NCI-H2196 treated with DMSO at 0.1 percent for 48 hours (cell line): ENCODE results near the gene NT5C1B.

Experiments
- DNase-seq: peaks from one replicate; lab custom pipeline; 2025; ENCODE audit not compliant: unreplicated experiment; lab: John Stamatoyannopoulos, UW

NT5C1B gene

GRCh38 chr2:18551623-18552022 is 37.7 kb downstream of the NT5C1B start:
- no peak for DNase-seq

- no peak for DNase-seq
These were observed 38.2 kb downstream of the NT5C1B start for GRCh38 chr2:18551169-18551568.

DNA sequence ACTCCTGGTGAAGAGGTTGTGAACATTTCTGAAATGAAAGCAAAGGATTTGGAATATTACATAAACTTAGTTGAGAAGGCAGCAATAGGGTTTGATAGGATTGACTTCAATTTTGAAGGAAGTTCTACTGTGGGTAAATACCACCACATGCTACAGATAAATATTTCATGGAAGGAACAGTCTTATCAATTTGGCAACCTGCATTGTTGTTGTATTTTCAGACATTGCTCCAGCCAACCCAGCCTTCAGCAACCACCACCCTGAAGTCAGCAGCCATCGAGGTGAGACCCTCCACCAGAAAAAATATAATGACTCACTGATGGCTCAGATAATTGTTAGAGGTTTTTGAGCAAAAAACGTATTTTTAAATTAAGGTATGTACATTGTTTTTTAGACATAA is 38.9 kb downstream of the NT5C1B start:
- no peak for DNase-seq

DNA sequence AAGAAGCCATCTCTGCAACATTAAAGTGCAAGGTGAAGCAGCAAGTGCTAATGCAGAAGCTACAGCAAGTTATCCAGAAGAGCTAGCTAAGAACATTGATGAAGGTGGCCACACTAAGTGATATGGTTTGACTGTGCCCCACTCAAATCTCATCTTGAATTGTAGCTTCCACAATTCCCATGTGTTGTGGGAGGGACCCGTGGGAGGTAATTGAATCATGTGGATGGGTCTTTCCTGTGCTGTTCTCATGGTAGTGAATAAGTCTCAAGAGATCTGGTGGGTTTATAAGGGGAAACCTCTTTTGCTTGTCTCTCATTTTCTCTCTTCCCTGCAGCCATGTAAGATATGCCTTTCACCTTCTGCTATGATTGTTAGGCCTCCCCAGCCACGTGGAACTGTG is 40.3 kb downstream of the NT5C1B start:
- DNase-seq: no peak

DNA sequence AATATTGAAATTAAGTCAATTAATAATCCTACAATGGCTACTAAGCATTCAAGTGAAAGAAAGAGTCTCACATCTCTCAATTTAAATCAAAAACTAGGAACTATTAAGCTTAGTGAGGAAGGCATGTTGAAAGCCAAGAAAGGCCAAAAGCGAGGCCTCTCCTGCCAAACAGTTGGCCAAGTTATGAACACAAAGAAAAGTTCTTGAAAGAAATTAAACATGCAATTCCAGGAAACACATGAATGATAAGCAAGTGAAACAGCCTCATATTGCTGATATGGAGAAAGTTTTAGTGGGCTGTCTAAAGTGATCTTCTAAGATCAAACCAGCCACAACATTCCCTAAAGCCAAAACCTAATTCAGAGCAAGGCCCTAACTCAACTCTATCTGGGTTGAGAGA is 40.7 kb downstream of the NT5C1B start:
- DNase-seq: no peak

- DNase-seq: peak; percentile 30
These were observed 42.8 kb downstream of the NT5C1B start for GRCh38 chr2:18546567-18546966.

DNA sequence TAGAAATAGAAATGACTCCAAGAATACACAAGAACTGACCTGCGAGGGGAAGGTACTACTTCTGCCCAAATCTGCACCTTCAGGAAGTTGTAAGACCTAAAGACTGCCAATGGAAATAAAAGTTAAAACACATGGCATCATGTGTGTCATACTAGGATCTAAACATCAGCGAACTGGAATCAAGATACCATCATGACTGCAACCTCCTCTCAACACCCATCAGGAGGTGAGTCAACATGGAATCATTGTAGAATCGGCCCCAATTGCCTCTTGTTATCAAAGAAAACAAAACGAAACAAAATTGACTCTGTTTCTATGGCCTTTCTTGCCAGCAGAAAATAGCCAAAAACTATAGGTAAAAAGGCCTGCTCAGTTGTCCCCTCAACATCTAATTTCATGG is 44.0 kb downstream of the NT5C1B start:
- DNase-seq: no peak

DNA sequence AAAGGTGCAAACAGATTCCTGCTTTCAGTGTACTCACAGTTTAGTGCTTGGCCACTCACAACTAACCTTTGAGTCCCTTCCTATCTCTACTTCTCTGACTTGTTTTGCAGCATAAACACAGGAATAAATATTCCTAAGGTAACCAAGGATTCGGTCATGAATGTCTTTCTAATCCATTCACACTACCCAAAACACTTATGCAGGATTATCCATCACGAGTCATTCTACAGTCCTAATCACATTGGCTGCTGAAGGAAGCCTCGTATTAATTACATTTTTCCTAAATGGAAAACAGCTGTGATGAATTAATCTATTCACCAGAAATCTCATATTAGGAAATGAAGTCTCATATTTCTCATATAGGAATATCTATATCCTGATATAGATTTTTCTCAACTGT is 45.2 kb downstream of the NT5C1B start:
- no peak for DNase-seq

- DNase-seq: no peak
These were observed 48.5 kb downstream of the NT5C1B start for GRCh38 chr2:18540872-18541271.

- no peak for DNase-seq
These were observed 52.7 kb downstream of the NT5C1B start for GRCh38 chr2:18536697-18537096.

GRCh38 chr2:18536100-18536499 is 53.3 kb downstream of the NT5C1B start:
- DNase-seq: no peak

DNA sequence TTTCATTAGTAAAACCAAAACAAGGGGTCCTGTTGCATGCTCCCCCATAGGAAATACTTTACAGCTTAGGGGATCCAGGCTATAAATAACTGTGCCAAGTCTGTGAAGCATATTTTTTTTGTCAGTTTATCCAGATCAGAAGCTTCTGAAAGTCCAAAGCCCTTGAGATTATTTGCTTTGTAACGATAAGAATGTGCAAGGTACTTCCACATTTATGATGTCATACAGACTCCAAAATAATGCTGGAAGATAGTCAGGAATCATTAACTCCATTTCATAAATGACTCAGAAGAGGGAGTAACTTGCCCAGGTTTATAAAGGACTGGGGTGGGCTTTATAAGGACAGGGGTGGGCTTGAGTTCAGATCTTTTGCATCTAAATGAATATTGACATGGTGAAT is 58.2 kb downstream of the NT5C1B start:
- no peak for DNase-seq

DNA sequence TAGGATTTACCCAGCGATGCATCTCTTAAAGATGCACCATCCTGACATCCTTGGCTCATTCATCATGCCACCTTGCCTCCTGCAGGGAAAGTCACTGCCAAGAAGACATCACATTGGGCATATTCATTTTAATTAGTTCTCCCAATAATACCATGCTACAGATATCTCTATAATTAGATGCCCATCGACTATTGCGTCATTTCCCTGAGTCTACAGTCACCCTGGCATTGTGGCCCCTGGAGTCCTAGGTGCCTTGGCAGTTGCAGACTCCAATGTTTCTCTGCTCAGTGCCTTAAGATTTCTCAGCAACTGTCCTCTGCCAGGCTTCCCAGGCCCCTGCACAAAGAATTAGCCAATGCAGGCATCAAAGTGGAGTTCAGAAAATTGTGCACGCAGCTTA is 61.5 kb downstream of the NT5C1B start:
- no peak for DNase-seq

GRCh38 chr2:18527326-18527725 is 62.0 kb downstream of the NT5C1B start:
- DNase-seq: no peak

DNA sequence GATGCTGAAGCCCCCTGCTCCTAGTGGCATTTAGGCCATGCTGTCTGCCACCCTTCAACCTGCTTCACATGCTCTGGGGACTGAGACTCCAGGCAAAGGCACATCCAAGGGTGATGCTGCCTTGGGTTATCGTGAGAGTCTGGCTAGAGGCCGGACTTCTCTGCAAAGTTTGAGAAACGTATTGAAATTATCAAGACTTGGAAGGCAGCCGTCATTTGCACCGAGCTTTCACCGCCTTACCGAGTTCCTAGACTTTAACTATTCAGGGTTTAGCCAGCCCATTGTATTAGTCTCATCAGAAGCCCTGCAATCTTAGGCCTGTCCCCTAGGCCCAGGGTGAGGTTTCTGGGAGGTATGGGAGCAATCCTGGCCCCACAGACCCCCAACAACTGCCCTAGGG is 62.9 kb downstream of the NT5C1B start:
- no peak for DNase-seq

DNA sequence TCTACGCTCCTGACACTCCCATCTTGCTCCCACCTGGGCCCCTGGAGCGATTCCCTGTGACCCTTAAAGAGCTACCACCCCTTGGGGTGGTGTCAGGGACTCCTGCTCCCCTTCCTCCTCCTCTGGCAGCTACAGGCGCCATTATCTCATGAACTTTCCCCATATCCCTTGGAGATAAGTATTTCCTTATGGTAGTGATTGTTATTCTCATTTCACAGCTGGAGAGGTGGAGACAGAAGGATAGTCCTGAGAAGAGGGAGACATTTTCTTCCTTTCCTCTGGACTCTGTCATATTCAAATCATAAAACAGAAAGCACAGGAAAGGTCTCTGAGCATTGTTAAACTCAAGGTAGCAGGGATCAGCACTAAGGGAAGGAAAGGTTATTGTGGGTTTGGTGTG is 63.5 kb downstream of the NT5C1B start:
- DNase-seq: no peak

GRCh38 chr2:18525236-18525635 is 64.1 kb downstream of the NT5C1B start:
- no peak for DNase-seq

GRCh38 chr2:18522484-18523146 is 66.8 kb downstream of the NT5C1B start:
- DNase-seq: no peak

DNA sequence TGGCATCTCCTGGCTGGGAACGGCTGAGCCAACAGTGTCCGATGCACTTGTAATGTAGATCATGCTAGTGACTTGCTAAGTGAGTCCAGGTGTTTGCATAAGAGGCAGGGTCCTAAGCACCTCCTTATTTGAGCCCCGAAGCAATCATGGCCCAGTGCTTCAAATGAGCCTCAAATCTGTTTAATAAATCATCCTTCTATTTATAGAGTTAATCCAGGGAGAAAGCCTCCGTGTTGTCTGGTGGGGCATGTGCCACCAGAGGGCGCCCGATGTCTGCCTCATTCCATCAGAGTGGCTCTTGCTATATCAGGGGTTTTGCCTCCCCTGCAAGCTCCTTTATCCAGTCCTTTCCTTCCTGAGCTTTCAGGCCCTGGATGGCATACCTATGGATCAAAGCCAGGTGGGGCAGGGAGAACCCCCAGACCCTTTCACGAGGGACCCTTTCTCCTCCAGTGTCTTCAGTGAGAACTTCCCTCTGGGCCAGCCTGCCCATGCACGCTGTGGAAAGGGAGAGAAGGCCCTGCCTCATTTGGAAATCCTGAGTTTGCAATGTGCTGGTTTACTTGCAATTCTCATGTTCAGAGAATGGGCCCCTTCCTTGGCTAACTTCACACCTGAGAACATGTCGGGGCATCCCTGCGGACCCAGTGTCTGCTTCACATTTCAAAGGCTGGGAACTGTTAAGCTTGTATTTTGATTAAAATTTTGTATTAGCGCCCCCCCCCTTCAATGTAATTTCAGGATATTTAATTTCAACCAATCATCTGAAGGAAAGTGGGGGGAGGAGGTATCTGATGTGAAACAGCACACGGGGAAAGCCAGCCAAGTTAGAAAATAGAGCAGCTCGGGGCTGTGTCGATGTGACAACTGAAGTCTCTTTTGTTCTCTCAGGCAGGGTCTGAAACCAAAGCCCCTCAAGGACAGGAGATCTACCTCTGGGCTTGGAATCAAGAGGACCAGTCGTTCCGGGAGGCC is 68.6 kb downstream of the NT5C1B start:
- DNase-seq: peak; percentile 60

- no peak for DNase-seq
These were observed 69.4 kb downstream of the NT5C1B start for GRCh38 chr2:18519914-18520450.

DNA sequence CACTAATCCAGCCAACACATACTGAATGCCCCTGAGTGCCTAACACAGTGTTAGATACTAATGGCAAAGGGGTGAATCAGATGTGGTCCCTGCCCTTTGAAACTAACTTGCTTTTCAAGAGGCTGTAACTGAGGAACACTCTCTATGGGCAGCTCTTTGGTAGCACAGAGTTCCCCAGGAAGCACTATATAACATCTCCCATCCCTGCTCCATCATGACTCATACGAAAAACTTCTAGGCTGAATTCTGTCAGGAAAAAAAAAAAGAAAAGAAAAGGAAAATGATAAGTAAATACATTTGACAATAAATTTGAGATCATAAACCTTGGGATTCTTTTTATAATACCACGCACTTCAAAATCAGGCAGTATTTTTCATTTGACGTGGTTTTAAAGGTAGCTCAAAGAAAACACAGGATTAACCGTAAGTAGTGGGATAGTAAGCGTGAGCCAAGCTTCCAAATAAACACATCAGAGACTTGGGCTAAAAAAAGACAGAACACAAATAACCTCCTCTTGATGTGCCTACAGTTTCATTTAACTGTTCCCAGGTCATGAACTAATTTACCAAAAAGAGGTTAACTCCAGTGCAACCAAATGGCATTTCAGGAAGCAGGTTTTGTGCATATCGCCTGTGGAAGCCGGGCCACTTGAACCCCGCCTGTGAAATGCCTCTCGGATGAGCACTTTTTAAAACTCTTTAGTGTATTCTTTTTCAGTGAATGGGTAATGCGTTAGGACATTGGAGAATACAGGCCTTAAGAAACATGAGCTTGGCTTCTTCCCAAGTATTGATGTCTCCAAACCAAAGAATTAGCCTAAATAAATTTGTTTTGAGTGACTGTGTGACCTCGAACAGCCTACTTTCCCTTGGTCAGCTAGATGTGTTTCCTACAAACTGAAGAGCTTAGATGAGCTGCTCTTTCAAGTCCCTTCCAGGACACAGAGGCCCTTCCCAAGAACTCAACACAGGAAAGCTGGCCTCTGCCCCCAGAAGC is 71.0 kb downstream of the NT5C1B start:
- no peak for DNase-seq
